Stomach (tissue), 9 donors: ENCODE results near the gene GLP2R. TPM values are rescaled to one million over a fixed set of nuclear protein-coding genes. Genes with fewer than 3 reads are reported as not detected.

Experiments
- DNase-seq, 2 donors: peaks; one replicate each; pipeline versions ENCODE4 v3.0.0 to v3.0.0-alpha.2; 2013 to 2019
- H3K27ac ChIP-seq, 5 donors: fragments of 200-600 bp in 4 of 5; sonication (generic) in 4 of 5; one replicate each; pipeline ENCODE4 v1.5.1; 2013 to 2019; ENCODE audit warnings: mild to moderate bottlenecking in 1 of 5, moderate library complexity in 1 of 5
- H3K27me3 ChIP-seq, 3 donors: fragments of 200-600 bp; sonication (generic); one replicate each; pipeline ENCODE4 v1.5.1; 2017 to 2019; ENCODE audit warnings: mixed run types in 1 of 3
- H3K36me3 ChIP-seq, 4 donors: fragments of 200-600 bp; sonication (generic); 1 replicate in 3 of 4; 2 replicates in 1 of 4; pipeline ENCODE4 v1.5.1; 2016 to 2019
- H3K4me1 ChIP-seq, 4 donors: fragments of 200-600 bp; sonication (generic); one replicate each; pipeline ENCODE4 v1.5.1; 2016 to 2019
- H3K4me3 ChIP-seq, 4 donors: fragments of 200-600 bp; sonication (generic) in 3 of 4; one replicate each; pipeline ENCODE4 v1.5.1; 2016 to 2019; ENCODE audit warnings: mild to moderate bottlenecking in 1 of 4
- H3K9me3 ChIP-seq, 4 donors: fragments of 200-600 bp; sonication (generic); one replicate each; pipeline ENCODE4 v1.5.1; 2016 to 2019
- CTCF ChIP-seq, 7 experiments: fragments of 450-650 bp in 4 of 7; fragments of 200-600 bp in 3 of 7; sonication (generic) in 3 of 7; IDR thresholded peaks; one replicate each; pipeline ENCODE4 v1.5.1; 2016 to 2019; ENCODE audit warnings: antibody characterized with exemption in 7 of 7, control low read depth in 2 of 7, mild to moderate bottlenecking in 1 of 7
- EP300 ChIP-seq: sonication (generic); formaldehyde crosslinking; IDR thresholded peaks from one replicate; pipeline ENCODE4 v1.6.1; 2017; ENCODE audit warnings: antibody characterized with exemption
- POLR2A ChIP-seq, 4 donors: fragments of 450-650 bp; IDR thresholded peaks; one replicate each; pipeline ENCODE4 v1.6.1; 2016; ENCODE audit warnings: antibody characterized with exemption in 4 of 4, control low read depth in 2 of 4, mild to moderate bottlenecking in 1 of 4, moderate library complexity in 1 of 4
- POLR2AphosphoS5 ChIP-seq, 3 donors: sonication (generic); formaldehyde crosslinking; IDR thresholded peaks; one replicate each; pipeline ENCODE4 v1.6.1; 2016; ENCODE audit warnings: antibody characterized with exemption in 3 of 3
- whole genome bisulfite sequencing, 5 donors: extraction: QIAGEN DNeasy Blood & Tissue Kit in 3 of 5; methylation state at CpG; one replicate each; pipeline versions ENCODE4 v1.1.5 to v1.1.7; 2013 to 2018; 5-methylcytosine and 5-hydroxymethylcytosine counted together
- intact Hi-C: fragments of 100-400 bp; cut with DNase I; formaldehyde crosslinking; loops from one replicate; pipeline ENCODE4 v1.15.1; 2023; ENCODE audit warnings: low total_unique reads
- polyA plus RNA-seq, 3 donors: library from polyadenylated mRNA; stranded (reverse); fragments of 200-250 nt; gene quantifications; one replicate each; pipeline ENCODE4 v1.2.3, GENCODE V29; 2013
- total RNA-seq, 5 donors: library from RNA; depleted of rRNA; stranded (reverse); fragments of >200 nt; gene quantifications; one replicate each; pipeline versions ENCODE4 v1.1.0 to v1.2.3, GENCODE V29; 2014 to 2016
- donor health status: healthy with polysubstance abuse.
- donor health status: Bipolar disorder and iron deficiency.
- donor health status: healthy.

The GLP2R gene
- total and polyA plus RNA-seq, 8 donors, result 0.40 to 15.4 (median 5.8) TPM

GRCh38 chr17:9828296-9829295, 2.9 kb downstream of the GLP2R start:
- WGBS, 5 donors, result 47 to 66% (median 55%) methylated on average over 13 of the region's 13 CpGs
- peaks cover 0 to 33% (median 9%) of the 10 kb centered on the region in 4 donors for H3K4me1 ChIP-seq
- no peaks in the 10 kb centered on the region for H3K36me3 ChIP-seq
- TF ChIP-seq POLR2AphosphoS5 (IDR thresholded peaks at IDR 0.05) (no peak), CTCF (IDR thresholded peaks at IDR 0.05) (no peak), POLR2A (IDR thresholded peaks at IDR 0.05) (no peak), EP300 (no peak)
- H3K27ac ChIP-seq, result peak overlapping the region in 3 of 5 donors; percentile 24 to 39 (median 32)
- intact Hi-C loops, result no loop called here
- peak in 1 of 2 donors; percentile 38 for DNase-seq
- H3K9me3 ChIP-seq, result no peaks in the 10 kb centered on the region
- H3K27me3 ChIP-seq, result peaks cover 0 to 13% (median 0%) of the 10 kb centered on the region in 3 donors
- no peak overlapping the region for H3K4me3 ChIP-seq

DNA sequence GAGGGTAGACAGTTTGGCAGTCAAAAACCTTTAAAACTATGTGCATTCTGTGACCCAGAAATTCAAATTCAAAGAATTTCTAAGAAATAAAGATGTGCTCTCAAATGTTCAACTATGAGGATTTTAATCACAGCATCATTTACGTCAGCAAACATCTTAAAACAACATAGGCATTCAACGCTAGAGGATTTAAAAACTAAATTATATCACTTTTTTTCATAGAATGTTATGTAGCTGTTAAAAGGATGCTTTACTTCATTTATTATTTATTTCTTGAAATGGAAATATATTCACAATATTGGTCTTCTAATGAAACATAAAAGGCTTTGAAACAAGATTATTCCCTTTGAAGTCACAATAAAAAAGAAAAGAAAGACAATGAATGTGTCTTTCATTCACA, 3.6 kb downstream of the GLP2R start:
- H3K27me3 ChIP-seq, result peaks cover 0 to 11% (median 0%) of the 10 kb centered on the region in 3 donors
- WGBS, 5 donors, result 71 to 85% (median 81%) methylated on average over 2 of the region's 2 CpGs
- H3K4me3 ChIP-seq, result no peak overlapping the region
- H3K4me1 ChIP-seq, result peaks cover 0 to 33% (median 9%) of the 10 kb centered on the region in 4 donors
- intact Hi-C loops, result no loop called here
- H3K27ac ChIP-seq, result peak overlapping the region in 3 of 5 donors; percentile 26 to 38 (median 32)
- TF ChIP-seq CTCF (IDR thresholded peaks at IDR 0.05), result no peak
- TF ChIP-seq POLR2A (IDR thresholded peaks at IDR 0.05), result no peak
- no peak for TF ChIP-seq EP300
- no peak for TF ChIP-seq POLR2AphosphoS5 (IDR thresholded peaks at IDR 0.05)
- no peak for DNase-seq
- H3K36me3 ChIP-seq, result no peaks in the 10 kb centered on the region
- H3K9me3 ChIP-seq, result no peaks in the 10 kb centered on the region

GRCh38 chr17:9830711-9831110, 5.0 kb downstream of the GLP2R start:
- peak overlapping the region in 3 of 5 donors; percentile 27 to 38 (median 32) for H3K27ac ChIP-seq

More at GRCh38 chr17:9830711-9831110, 5.0 kb downstream of the GLP2R start:
- no peaks in the 10 kb centered on the region for H3K36me3 ChIP-seq
- TF ChIP-seq POLR2A (IDR thresholded peaks at IDR 0.05) (no peak), POLR2AphosphoS5 (IDR thresholded peaks at IDR 0.05) (no peak), EP300 (no peak), CTCF (IDR thresholded peaks at IDR 0.05) (no peak)
- peaks cover 0 to 3% (median 0%) of the 10 kb centered on the region in 3 donors for H3K27me3 ChIP-seq
- no peak for DNase-seq
- no peaks in the 10 kb centered on the region for H3K9me3 ChIP-seq
- 56 to 76% (median 68%) methylated on average over 2 of the region's 2 CpGs for WGBS, 5 donors
- H3K4me1 ChIP-seq, result peaks cover 0 to 28% (median 9%) of the 10 kb centered on the region in 4 donors
- H3K4me3 ChIP-seq, result no peak overlapping the region
- intact Hi-C loops, result no loop called here
